Liver (tissue), 9 donors: ENCODE data around the gene FRMPD4. TPM values are rescaled to one million over a fixed set of nuclear protein-coding genes. Genes with fewer than 3 reads are reported as not detected.

Experiments
- DNase-seq: peaks from one replicate; pipeline ENCODE4 v3.0.0-alpha.2; 2017; ENCODE audit warnings: low spot score
- H3K27ac ChIP-seq, 2 donors: one replicate each; pipeline ENCODE4 v1.7.0; 2013; ENCODE audit warnings: inconsistent platforms in 2 of 2, low read length in 2 of 2, control low read depth in 1 of 2, low read depth in 1 of 2, mild to moderate bottlenecking in 1 of 2
- H3K27me3 ChIP-seq, 4 donors: one replicate each; pipeline versions ENCODE4 v1.6.1 to v1.7.0; 2013; ENCODE audit warnings: low read length in 3 of 4, inconsistent platforms in 1 of 4, mild to moderate bottlenecking in 1 of 4, moderate library complexity in 1 of 4; ENCODE audit not compliant: control insufficient read depth in 4 of 4, insufficient read depth in 4 of 4
- H3K36me3 ChIP-seq, 4 donors: one replicate each; pipeline versions ENCODE4 v1.6.1 to v1.7.0; 2013; ENCODE audit warnings: low read length in 3 of 4, mild to moderate bottlenecking in 3 of 4, low read depth in 1 of 4, moderate library complexity in 1 of 4; ENCODE audit not compliant: control insufficient read depth in 4 of 4, insufficient read depth in 3 of 4
- H3K4me1 ChIP-seq, 4 donors: one replicate each; pipeline versions ENCODE4 v1.6.1 to v1.7.0; 2013; ENCODE audit warnings: low read length in 3 of 4, mild to moderate bottlenecking in 3 of 4, moderate library complexity in 1 of 4; ENCODE audit not compliant: control insufficient read depth in 4 of 4, insufficient read depth in 4 of 4
- H3K4me3 ChIP-seq, 3 donors: one replicate each; pipeline versions ENCODE4 v1.6.1 to v1.7.0; 2013; ENCODE audit warnings: low read length in 3 of 3, control low read depth in 1 of 3, low read depth in 1 of 3, mild to moderate bottlenecking in 1 of 3
- H3K9ac ChIP-seq, 2 donors: one replicate each; pipeline ENCODE4 v1.7.0; 2013; ENCODE audit warnings: low read length in 2 of 2, mild to moderate bottlenecking in 2 of 2, moderate library complexity in 2 of 2, control low read depth in 1 of 2, low read depth in 1 of 2
- H3K9me3 ChIP-seq, 4 donors: one replicate each; pipeline versions ENCODE4 v1.6.1 to v1.7.0; 2013; ENCODE audit warnings: low read length in 3 of 4; ENCODE audit not compliant: control insufficient read depth in 4 of 4
- ATF3 ChIP-seq: IDR thresholded peaks from 2 replicates; pipeline ENCODE4 v1.6.1; 2016; ENCODE audit warnings: antibody characterized with exemption
- CTCF ChIP-seq: fragments of 150-350 bp; IDR thresholded peaks from 2 replicates; pipeline ENCODE4 v1.5.1; 2017; ENCODE audit warnings: improper control_type of control experiment, low read depth, low read length; ENCODE audit not compliant: missing input control
- EGR1 ChIP-seq, 2 donors: IDR thresholded peaks; 2 replicates each; pipeline ENCODE4 v1.6.1; 2016 to 2018; ENCODE audit warnings: antibody characterized with exemption in 2 of 2, low read depth in 2 of 2
- FOXA1 ChIP-seq: IDR thresholded peaks from 2 replicates; pipeline ENCODE4 v1.6.1; 2016; ENCODE audit warnings: antibody characterized with exemption
- GABPA ChIP-seq, 2 donors: IDR thresholded peaks in 1 of 2; conservative IDR thresholded peaks in 1 of 2; 2 replicates each; pipeline ENCODE4 v1.6.1; 2016; ENCODE audit warnings: antibody characterized with exemption in 2 of 2, mild to moderate bottlenecking in 1 of 2, moderate library complexity in 1 of 2
- HNF4A ChIP-seq, 2 donors: conservative IDR thresholded peaks; 2 replicates each; pipeline ENCODE4 v1.6.1; 2016; ENCODE audit warnings: antibody characterized with exemption in 2 of 2, mild to moderate bottlenecking in 2 of 2
- HNF4G ChIP-seq: IDR thresholded peaks from 2 replicates; pipeline ENCODE4 v1.6.1; 2016; ENCODE audit warnings: antibody characterized with exemption
- JUND ChIP-seq, 2 donors: IDR thresholded peaks; 2 replicates each; pipeline ENCODE4 v1.6.1; 2016; ENCODE audit warnings: antibody characterized with exemption in 2 of 2
- MAX ChIP-seq: IDR thresholded peaks from 2 replicates; pipeline ENCODE4 v1.6.1; 2016; ENCODE audit warnings: antibody characterized with exemption
- NR2F2 ChIP-seq: IDR thresholded peaks from 2 replicates; pipeline ENCODE4 v1.6.1; 2016; ENCODE audit warnings: antibody characterized with exemption
- RAD21 ChIP-seq, 2 donors: IDR thresholded peaks; 2 replicates each; pipeline ENCODE4 v1.6.1; 2016; ENCODE audit warnings: antibody characterized with exemption in 2 of 2, mild to moderate bottlenecking in 2 of 2
- REST ChIP-seq: IDR thresholded peaks from 2 replicates; pipeline ENCODE4 v1.6.1; 2016; ENCODE audit warnings: antibody characterized with exemption, mild to moderate bottlenecking
- RXRA ChIP-seq, 2 donors: IDR thresholded peaks; 2 replicates each; pipeline ENCODE4 v1.6.1; 2017 to 2018; ENCODE audit warnings: antibody characterized with exemption in 2 of 2, mild to moderate bottlenecking in 1 of 2
- TAF1 ChIP-seq: conservative IDR thresholded peaks from 2 replicates; pipeline ENCODE4 v1.6.1; 2016; ENCODE audit warnings: antibody characterized with exemption, mild to moderate bottlenecking
- YY1 ChIP-seq: IDR thresholded peaks from 2 replicates; pipeline ENCODE4 v1.6.1; 2016; ENCODE audit warnings: antibody characterized with exemption, mild to moderate bottlenecking
- WGBS: extraction: QIAGEN DNeasy Blood & Tissue Kit; methylation state at CpG from one replicate; pipeline ENCODE4 v1.1.7; 2013; 5-methylcytosine and 5-hydroxymethylcytosine counted together
- polyA plus RNA-seq, 2 donors: library from polyadenylated mRNA; stranded (reverse) in 1 of 2; unstranded in 1 of 2; fragments of 200-250 nt in 1 of 2; fragments of >200 nt in 1 of 2; fragmentation: Nextera tagmentation in 1 of 2; extraction: Ambion mirVana in 1 of 2; gene quantifications; one replicate each; pipeline versions ENCODE4 v1.2.1 to v1.2.3, GENCODE V29; 2013 to 2015
- total RNA-seq, 2 donors: library from RNA; depleted of rRNA; stranded (reverse); fragments of >200 nt; gene quantifications; one replicate each; pipeline ENCODE4 v1.2.3, GENCODE V29; 2014
- donor health status: healthy.
- donor health status: healthy.
- donor health status: healthy.
- donor health status: healthy.
- donor health status: healthy.

The FRMPD4 gene
- total and polyA plus RNA-seq, 4 donors = 0.01 to 0.08 (median 0.03) TPM; not detected in 1

- Histone ChIP-seq H3K4me1 (no peaks in the 10 kb centered on the region), H3K4me3 (no peak overlapping the region), H3K9me3 (peaks cover 0 to 2% (median 0%) of the 10 kb centered on the region in 4 donors), H3K27me3 (no peaks in the 10 kb centered on the region), H3K9ac (no peak overlapping the region), H3K27ac (no peak overlapping the region), H3K36me3 (no peaks in the 10 kb centered on the region)
- 58% methylated on average over 4 of the region's 4 CpGs for WGBS
- TF ChIP-seq TAF1 = no peak
- no peak for DNase-seq
Measured at GRCh38 chrX:12570859-12571501, 432.7 kb downstream of the FRMPD4 start.

- H3K27ac ChIP-seq = no peak overlapping the region
- H3K27me3 ChIP-seq = no peaks in the 10 kb centered on the region
- no peak for DNase-seq
- H3K9me3 ChIP-seq = peaks cover 0 to 2% (median 0%) of the 10 kb centered on the region in 4 donors
- H3K4me3 ChIP-seq = no peak overlapping the region
- no peaks in the 10 kb centered on the region for H3K36me3 ChIP-seq
- no peak overlapping the region for H3K9ac ChIP-seq
- TF ChIP-seq MAX = no peak
- TF ChIP-seq EGR1 (IDR thresholded peaks at IDR 0.05; ENCODE audit: low read depth in 2 of 2) = no peak
- TF ChIP-seq REST = no peak
- TF ChIP-seq YY1 = no peak
- no peak for TF ChIP-seq TAF1
- no peak for TF ChIP-seq HNF4G
- TF ChIP-seq ATF3 = no peak
- TF ChIP-seq CTCF = no peak
- no peak for TF ChIP-seq HNF4A (conservative IDR thresholded peaks at IDR 0.05)
- TF ChIP-seq NR2F2 = no peak
- TF ChIP-seq JUND (IDR thresholded peaks at IDR 0.05) = no peak
- TF ChIP-seq RAD21 (IDR thresholded peaks at IDR 0.05) = no peak
- no peak for TF ChIP-seq RXRA (IDR thresholded peaks at IDR 0.05)
- no peak for TF ChIP-seq GABPA (IDR thresholded peaks at IDR 0.05 in 1 of 2, conservative IDR thresholded peaks at IDR 0.05 in 1 of 2)
- TF ChIP-seq FOXA1 = no peak
- no peaks in the 10 kb centered on the region for H3K4me1 ChIP-seq
- WGBS = 71% methylated on average over 5 of the region's 5 CpGs
Measured at GRCh38 chrX:12579311-12579710, 441.0 kb downstream of the FRMPD4 start.
